H54 (cell line): ENCODE measurements around the gene CACNA1C.

Experiments used
- DNase-seq: peaks from one replicate; pipeline ENCODE4 v3.0.0; 2011; ENCODE audit warnings: low spot score, mixed read lengths; ENCODE audit not compliant: insufficient read length
- FAIRE-seq: peaks from 3 replicates; lab custom pipeline; 2011; peaks lifted over from hg19 to GRCh38; lab: Jason Lieb, UNC
- POLR2A ChIP-seq: IDR thresholded peaks from 2 replicates; pipeline ENCODE4 v1.6.1; 2011; ENCODE audit warnings: low read depth, mild to moderate bottlenecking, low read length

The CACNA1C gene

DNA sequence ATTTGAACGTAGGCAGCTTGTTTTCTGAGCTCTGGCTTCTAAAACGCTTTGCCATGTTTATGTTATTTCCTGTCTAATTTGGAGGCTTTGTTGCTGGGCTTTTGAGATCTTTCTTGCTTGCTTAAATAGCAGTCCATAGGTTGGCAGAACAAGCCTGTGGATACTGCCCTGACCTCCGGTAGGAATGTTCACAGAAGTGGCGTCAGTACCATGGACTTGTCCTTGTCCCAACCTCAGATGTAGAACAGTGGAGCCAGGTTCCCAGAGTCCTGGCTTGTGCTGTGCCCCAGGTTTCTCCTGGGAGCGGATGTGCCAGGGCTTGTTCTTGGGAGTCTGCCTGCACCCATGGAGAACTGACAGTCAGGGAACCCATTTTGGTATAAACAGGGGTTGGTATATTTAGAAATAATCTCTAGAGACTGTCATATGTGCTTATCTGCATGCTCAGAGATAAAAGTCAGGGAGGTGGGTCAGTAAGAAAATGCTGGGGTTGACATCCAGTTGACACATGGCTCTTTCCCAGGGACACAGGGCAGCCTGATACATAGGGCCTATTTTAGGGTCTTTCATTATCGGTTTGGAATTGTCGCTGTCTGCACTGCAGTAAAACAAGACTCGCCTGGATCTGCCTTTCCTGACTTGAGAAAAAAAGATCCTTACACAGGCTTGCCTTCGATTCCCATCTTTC is 22.9 kb downstream of the CACNA1C start:
- no peak for TF ChIP-seq POLR2A
- FAIRE-seq, result no peak
- no peak for DNase-seq

DNA sequence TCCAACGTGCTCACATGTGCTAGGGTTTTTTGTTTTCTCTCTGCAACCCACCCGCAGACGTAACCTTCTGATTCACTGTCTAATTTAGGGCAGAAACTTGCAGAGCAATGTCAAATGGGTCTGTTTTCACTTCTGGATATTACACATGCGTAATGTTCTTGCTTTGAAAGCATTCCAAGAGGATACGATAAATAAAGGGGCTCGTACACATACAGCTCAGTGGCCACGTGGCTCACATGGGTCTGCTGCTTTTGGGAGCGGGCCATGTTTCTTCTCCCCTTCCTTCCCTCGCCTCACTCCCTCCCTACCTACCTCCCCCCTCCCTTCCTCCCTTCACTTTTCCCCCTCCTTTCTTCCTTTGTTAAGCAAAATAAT is 23.4 kb downstream of the CACNA1C start:
- no peak for TF ChIP-seq POLR2A
- DNase-seq (no peak), FAIRE-seq (no peak)

DNA sequence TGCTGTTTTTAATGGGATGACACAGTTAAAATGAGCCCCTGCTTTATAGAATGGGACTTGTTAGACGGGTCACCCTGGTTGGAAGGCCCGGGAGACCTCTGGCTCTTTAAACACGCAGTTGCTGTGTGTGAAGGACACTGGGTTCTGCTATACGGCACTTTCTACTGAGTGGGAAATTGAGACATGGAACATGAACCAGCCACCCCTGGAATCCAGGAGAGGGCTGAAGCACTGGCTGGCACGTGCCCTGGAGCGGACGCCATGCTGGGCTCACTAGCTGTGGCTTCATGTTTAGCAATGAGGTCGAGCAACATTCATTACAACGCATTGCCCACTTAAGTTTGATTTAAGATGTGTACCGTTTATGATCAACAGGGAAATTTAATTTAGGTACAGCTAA is 23.9 kb downstream of the CACNA1C start:
- TF ChIP-seq POLR2A, result no peak
- no peak for FAIRE-seq
- no peak for DNase-seq

GRCh38 chr12:2080604-2081003 is 27.8 kb downstream of the CACNA1C start:
- no peak for FAIRE-seq
- TF ChIP-seq POLR2A, result no peak
- no peak for DNase-seq

DNA sequence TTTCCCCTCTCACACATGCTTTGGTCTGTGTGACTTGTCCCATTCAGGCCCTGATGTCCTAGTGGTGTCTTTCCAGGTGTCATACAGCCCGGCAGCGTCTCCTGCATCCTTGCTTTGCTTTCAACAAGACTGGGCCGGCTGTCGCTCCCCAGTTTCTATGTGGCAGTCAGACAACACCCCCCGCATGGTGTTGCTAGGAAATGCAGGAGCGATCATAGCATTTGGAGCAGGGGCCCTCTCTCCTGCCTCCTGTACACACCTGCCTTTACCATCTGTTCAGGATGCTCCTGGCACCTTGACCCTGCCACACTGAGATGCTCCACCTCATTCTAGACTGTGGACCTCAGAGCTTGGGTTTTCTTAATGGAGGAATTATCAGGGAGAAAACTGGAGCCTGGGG is 29.5 kb downstream of the CACNA1C start:
- FAIRE-seq, result no peak
- no peak for TF ChIP-seq POLR2A
- DNase-seq, result no peak

GRCh38 chr12:2083008-2083407 is 30.2 kb downstream of the CACNA1C start:
- TF ChIP-seq POLR2A, result no peak
- FAIRE-seq, result no peak
- no peak for DNase-seq

DNA sequence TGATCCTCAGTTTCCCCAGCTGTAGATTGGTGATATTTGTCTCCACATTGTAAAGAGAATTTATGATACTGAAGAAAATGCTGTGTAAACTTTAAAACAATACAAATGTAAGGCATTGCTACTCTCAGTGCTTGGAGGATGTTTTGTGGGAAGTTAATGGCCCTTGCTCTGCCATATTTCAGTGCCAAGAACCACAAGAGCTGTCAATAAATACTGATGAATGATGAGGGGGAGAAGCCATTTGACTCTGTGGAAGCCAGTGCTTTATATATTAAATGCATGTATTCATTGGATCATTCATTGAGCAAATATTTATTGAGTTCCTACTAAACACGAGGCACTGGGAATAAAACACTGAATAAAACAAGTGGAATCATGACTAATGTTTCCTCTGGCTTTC is 30.8 kb downstream of the CACNA1C start:
- DNase-seq, result no peak
- TF ChIP-seq POLR2A, result no peak
- FAIRE-seq, result peak; percentile 15

- DNase-seq (peak; percentile 30), FAIRE-seq (peak; percentile 83)
- TF ChIP-seq POLR2A, result no peak
Measured at GRCh38 chr12:2084553-2085296, 31.9 kb downstream of the CACNA1C start.

DNA sequence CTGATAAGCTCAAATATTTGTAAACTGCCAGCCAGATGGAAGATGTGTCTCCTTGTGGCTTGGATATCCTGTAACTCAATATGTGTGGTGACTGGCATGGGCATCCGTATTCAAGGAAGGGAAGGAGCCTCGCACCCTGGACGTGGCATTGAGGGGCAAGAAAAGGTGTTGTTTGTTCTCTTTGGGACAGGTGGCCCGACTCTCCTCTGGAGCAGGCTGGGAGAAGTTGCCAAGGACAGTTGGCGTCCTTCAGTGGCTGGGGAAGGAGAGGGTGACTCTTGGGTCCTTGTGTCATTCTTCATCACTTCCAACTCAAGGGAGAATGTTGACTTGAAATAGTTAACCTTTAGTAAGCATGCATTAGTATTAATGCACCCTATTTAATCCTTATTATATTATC is 39.6 kb downstream of the CACNA1C start:
- no peak for FAIRE-seq
- no peak for TF ChIP-seq POLR2A
- DNase-seq, result no peak

DNA sequence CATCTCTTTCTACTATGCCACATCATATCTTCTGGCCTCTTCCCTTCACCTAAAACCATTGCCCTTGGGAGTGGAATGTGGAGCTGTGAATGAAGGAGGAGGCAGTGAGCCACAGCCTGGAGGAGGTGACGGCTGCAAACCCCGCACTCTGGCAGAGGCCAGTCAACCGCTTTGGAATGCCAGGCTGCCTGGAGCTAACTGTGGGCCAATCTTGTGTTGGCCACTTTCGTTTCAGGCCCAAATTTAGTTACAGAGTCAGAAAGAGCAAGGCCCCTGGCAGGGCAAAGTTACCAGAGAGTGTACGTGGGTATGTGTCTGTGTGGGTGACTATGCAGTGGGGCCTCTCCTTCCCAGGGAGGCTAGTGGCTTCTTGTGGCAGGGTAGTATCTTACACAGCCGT is 40.1 kb downstream of the CACNA1C start:
- no peak for FAIRE-seq
- TF ChIP-seq POLR2A, result no peak
- peak; percentile 80 for DNase-seq

GRCh38 chr12:2094597-2094996 is 41.8 kb downstream of the CACNA1C start:
- peak; percentile 29 for DNase-seq
- TF ChIP-seq POLR2A, result no peak
- FAIRE-seq, result no peak

GRCh38 chr12:2095878-2096277 is 43.1 kb downstream of the CACNA1C start:
- TF ChIP-seq POLR2A, result no peak
- DNase-seq (no peak), FAIRE-seq (no peak)

GRCh38 chr12:2097617-2098016 is 44.8 kb downstream of the CACNA1C start:
- no peak for DNase-seq
- no peak for TF ChIP-seq POLR2A
- FAIRE-seq, result no peak

DNA sequence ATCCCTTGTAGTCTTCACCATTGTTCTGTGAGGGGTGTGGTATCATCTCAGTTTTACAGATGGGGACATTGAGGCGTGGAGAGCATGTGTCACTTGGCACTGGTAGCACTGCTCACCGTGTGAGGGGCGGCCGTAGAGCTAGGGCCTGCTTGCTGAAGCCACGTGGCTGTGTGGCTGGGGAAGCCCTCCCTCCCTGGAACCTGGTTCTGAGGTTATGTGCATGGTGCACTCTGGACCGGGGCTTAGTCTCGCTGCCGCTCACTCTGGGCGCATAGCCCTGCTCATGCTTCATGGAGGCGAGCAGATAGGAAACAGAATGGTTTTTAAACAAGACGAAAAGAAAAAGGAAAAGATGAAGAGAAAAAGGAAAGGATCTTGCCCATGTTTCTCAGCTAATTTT is 46.1 kb downstream of the CACNA1C start:
- no peak for DNase-seq
- no peak for TF ChIP-seq POLR2A
- no peak for FAIRE-seq

DNA sequence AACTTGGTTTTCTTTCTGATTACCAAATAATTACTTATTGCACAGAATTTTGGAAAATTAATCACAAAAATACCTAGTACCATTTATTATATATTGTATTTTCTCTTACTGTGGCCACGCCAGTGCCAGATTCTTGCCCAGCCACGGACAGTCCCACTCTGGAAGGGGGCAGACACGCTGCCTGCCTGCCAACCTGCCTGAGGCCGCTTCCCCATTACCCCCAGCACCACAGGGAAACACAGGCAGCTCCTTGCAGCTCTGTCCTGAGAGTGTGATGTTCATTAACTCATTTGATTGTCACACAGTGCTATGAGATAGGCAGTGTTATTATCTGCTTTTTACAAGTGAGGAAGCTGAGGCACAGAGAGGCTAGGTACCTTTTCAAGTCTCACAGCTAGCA is 46.8 kb downstream of the CACNA1C start:
- DNase-seq (no peak), FAIRE-seq (no peak)
- no peak for TF ChIP-seq POLR2A
